Thoracic aorta (tissue), 2 donors: ENCODE measurements around the gene NEDD8. TPM values are rescaled to one million over a fixed set of nuclear protein-coding genes. Genes with fewer than 3 reads are reported as not detected.
"Not testable (repeated sequence)": the region's sequence is repeated elsewhere in the genome, so short reads cannot be mapped to it uniquely, and the experiment has no call there.

Experiments used
- ATAC-seq: fragments of 150-250 bp; one replicate; pipeline ENCODE4 v1.8.0; 2017; ENCODE audit warnings: low read depth; ENCODE audit not compliant: insufficient number of reproducible peaks, low FRiP score
- DNase-seq: peaks from one replicate; pipeline ENCODE4 v3.0.0-alpha.2; 2020; ENCODE audit warnings: low spot score
- H3K27ac ChIP-seq, 2 donors: fragments of 200-600 bp; sonication (generic); 1 replicate in 1 of 2; 2 replicates in 1 of 2; pipeline ENCODE4 v1.5.1; 2016; ENCODE audit warnings: mild to moderate bottlenecking in 2 of 2, moderate library complexity in 2 of 2
- H3K27me3 ChIP-seq: fragments of 200-600 bp; sonication (generic); replicated peaks from 2 replicates; pipeline ENCODE4 v1.6.0; 2016; ENCODE audit warnings: mild to moderate bottlenecking; ENCODE audit not compliant: insufficient read depth
- H3K36me3 ChIP-seq: fragments of 200-600 bp; sonication (generic); one replicate; pipeline ENCODE4 v1.5.1; 2016
- H3K4me1 ChIP-seq, 2 donors: fragments of 200-600 bp; sonication (generic); 1 replicate in 1 of 2; 2 replicates in 1 of 2; pipeline versions ENCODE4 v1.5.1 to v1.6.0; 2016; ENCODE audit warnings: low read depth in 2 of 2, mild to moderate bottlenecking in 1 of 2; ENCODE audit not compliant: control insufficient read depth in 1 of 2
- H3K4me3 ChIP-seq: fragments of 200-600 bp; sonication (generic); 2 replicates; pipeline ENCODE4 v1.5.1; 2016; ENCODE audit warnings: mild to moderate bottlenecking
- H3K9me3 ChIP-seq: fragments of 200-600 bp; sonication (generic); 2 replicates; pipeline ENCODE4 v1.5.1; 2016
- total RNA-seq, 2 donors: library from RNA; depleted of rRNA; stranded (reverse); fragments of >200 nt; gene quantifications; one replicate each; pipeline versions ENCODE4 v1.1.0 to v1.2.3, GENCODE V29; 2016
- TF ChIP-seq, protein P1 (sequence below): fragments of 200-600 bp; sonication (generic); IDR thresholded peaks from one replicate; pipeline ENCODE4 v1.5.1; 2019; ENCODE audit warnings: antibody characterized with exemption

NEDD8 gene
- total RNA-seq, 2 donors from 2014 or later = 76.0 to 91.4 TPM

DNA sequence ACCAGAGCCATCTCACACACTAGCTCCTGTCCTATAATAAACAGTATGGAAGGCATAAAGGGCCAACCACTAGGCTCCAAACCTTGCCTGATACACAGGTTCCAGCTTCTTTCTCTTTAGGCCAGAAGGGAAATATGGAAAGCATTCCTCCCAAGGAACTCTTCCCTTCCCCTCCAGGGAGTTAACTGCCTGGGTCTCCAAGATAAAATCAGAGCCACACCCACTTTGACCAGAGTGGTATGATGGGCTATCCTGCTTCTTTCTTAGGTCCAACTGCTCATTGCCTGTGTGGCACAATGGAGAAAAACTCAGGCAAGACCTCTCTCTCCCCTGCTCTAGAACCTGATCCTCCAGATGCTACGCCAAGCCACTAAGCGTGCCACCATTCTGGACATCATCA, 24.5 kb downstream of the NEDD8 start:
- peaks cover 5 to 11% of the 10 kb centered on the region in 2 donors for H3K4me1 ChIP-seq
- H3K9me3 ChIP-seq = no peaks in the 10 kb centered on the region
- H3K36me3 ChIP-seq = peaks cover 36% of the 10 kb centered on the region
- ATAC-seq (no peak), DNase-seq (no peak)
- no peak overlapping the region for H3K4me3 ChIP-seq
- H3K27me3 ChIP-seq = no peaks in the 10 kb centered on the region
- H3K27ac ChIP-seq = no peak overlapping the region
- TF ChIP-seq, protein P1, sequence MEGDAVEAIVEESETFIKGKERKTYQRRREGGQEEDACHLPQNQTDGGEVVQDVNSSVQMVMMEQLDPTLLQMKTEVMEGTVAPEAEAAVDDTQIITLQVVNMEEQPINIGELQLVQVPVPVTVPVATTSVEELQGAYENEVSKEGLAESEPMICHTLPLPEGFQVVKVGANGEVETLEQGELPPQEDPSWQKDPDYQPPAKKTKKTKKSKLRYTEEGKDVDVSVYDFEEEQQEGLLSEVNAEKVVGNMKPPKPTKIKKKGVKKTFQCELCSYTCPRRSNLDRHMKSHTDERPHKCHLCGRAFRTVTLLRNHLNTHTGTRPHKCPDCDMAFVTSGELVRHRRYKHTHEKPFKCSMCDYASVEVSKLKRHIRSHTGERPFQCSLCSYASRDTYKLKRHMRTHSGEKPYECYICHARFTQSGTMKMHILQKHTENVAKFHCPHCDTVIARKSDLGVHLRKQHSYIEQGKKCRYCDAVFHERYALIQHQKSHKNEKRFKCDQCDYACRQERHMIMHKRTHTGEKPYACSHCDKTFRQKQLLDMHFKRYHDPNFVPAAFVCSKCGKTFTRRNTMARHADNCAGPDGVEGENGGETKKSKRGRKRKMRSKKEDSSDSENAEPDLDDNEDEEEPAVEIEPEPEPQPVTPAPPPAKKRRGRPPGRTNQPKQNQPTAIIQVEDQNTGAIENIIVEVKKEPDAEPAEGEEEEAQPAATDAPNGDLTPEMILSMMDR = no peak

DNA sequence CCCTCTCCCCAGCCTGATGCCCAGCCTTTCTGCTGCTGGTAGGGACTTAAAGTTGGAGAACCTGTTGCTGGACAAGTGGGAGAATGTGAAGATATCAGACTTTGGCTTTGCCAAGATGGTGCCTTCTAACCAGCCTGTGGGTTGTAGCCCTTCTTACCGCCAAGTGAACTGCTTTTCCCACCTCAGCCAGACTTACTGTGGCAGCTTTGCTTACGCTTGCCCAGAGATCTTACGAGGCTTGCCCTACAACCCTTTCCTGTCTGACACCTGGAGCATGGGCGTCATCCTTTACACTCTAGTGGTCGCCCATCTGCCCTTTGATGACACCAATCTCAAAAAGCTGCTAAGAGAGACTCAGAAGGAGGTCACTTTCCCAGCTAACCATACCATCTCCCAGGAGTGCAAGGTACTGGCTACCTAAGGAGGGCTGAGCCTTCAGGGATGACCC, 25.0 kb downstream of the NEDD8 start:
- Histone ChIP-seq H3K4me1 (peaks cover 2 to 7% of the 10 kb centered on the region in 2 donors), H3K4me3 (no peak overlapping the region), H3K9me3 (no peaks in the 10 kb centered on the region), H3K36me3 (peaks cover 39% of the 10 kb centered on the region), H3K27ac (no peak overlapping the region), H3K27me3 (no peaks in the 10 kb centered on the region)
- TF ChIP-seq, protein P1 = no peak
- DNase-seq (no peak), ATAC-seq (no peak)

DNA sequence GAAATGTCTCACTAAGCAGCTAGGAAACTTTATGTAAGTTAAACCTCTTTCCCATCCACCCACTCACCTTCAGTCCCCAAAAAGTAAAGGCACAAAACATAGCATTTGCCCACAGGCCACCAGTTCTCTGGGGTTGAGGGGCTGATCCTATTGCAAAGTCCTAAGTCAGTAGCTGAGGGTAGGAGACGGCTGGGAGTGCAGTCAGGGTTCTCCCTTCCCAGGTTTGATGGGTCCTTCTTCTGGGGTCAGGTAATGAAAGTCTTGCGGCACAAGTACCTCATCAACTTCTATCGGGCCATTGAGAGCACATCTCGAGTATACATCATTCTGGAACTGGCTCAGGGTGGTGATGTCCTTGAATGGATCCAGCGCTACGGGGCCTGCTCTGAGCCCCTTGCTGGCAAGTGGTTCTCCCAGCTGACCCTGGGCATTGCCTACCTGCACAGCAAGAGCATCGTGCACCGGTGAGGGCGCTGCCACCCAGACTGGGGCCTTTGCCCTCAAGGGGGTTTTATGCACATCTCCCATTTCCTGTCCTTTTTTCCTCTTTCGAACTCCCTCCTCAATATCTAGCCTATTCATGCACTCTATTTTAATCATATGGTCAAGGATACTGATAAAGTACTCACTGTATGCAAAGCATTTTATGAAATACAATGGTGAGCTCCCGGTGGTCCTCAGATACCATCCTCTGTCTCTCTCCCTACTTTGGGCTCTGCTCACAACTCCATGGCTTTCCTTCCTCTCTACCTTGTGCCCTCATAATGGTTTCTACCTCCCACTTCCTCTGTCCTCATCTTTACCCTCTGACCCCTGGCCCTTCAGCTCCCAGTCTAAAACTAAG, 25.7 kb downstream of the NEDD8 start:
- Histone ChIP-seq H3K27ac (no peak overlapping the region), H3K36me3 (peaks cover 44% of the 10 kb centered on the region), H3K27me3 (no peaks in the 10 kb centered on the region), H3K4me1 (peaks cover 0 to under 1% of the 10 kb centered on the region in 2 donors), H3K4me3 (no peak overlapping the region), H3K9me3 (no peaks in the 10 kb centered on the region)
- TF ChIP-seq, protein P1 = no peak
- DNase-seq (no peak), ATAC-seq (no peak)

DNA sequence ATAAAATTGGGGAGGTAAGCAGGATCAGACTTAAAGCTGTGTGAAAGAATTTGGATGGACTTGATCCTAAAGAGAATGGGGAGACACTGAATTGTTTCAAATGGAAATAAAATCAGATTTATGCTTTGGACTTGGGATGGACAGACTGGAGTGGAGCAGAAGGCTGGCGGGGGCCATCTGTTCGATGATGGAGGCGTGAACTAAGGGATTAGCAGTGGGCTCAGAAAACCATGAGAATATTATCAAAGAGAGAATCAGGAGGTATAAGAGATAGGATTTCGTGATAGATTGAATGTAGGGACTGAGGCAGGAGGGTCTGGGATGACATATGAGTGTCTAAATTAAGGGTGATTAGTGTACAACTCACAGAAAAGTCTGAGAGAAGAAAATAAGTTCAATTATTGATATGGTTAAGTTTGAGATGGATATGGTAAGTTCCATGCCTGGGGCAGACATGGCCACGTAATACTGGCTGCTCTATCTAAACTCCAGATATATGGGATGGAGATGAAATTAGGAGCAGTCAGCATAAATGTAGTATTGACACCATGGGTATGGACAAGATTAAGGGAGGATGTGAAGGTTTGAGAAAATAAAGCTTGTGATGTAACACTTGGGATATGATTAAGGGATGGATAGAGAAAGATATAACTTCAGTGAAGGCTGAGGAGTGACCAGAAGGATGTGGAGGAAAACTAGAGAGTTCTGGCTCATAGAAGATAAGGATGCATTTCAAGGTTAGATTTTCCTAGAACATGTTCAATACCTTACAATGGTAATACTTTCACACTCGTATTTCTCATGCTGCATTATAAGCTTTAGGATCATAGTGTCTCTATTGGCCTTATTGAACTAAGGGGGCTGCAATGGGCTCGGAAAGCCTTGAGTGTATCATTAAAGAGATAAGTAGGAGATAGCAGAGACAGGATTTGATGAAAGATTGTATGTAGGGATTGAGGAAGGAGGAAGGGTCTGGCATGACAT, 27.7 kb downstream of the NEDD8 start:
- Histone ChIP-seq H3K9me3 (no peaks in the 10 kb centered on the region), H3K27me3 (no peaks in the 10 kb centered on the region), H3K27ac (no peak overlapping the region), H3K4me3 (no peak overlapping the region), H3K4me1 (no peaks in the 10 kb centered on the region), H3K36me3 (peaks cover 44% of the 10 kb centered on the region)
- no peak for ATAC-seq
- no peak for DNase-seq
- TF ChIP-seq, protein P1 = no peak

DNA sequence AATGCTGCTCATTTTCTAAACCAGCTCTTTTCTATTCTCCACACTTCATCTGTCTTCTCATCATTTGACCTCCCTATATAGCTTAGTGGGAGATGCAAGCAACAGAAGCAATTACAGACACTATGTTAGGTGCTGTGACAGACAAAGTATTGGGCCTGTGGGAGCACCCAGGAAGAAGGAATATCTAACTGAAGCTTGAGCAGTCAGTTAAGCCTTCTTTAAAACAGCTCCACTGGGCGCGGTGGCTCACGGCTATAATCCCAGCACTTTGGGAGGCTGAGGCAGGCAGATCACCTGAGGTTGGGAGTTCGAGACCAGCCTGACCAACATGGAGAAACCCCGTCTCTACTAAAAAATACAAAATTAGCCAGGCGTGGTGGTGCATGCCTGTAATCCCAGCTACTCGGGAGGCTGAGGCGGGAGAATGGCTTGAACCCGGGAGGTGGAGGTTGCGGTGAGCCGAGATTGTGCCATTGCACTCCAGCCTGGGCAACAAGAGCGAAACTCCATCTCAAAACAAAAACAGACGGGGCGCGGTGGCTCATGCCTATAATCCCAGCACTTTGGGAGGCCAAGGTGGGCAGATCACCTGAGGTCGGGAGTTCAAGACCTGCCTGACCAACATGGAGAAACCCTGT, 28.8 kb downstream of the NEDD8 start:
- H3K36me3 ChIP-seq = peaks cover 38% of the 10 kb centered on the region
- H3K27ac ChIP-seq, ATAC-seq, H3K27me3 ChIP-seq, H3K4me1 ChIP-seq, H3K9me3 ChIP-seq, H3K4me3 ChIP-seq, DNase-seq: not testable (repeated sequence)

DNA sequence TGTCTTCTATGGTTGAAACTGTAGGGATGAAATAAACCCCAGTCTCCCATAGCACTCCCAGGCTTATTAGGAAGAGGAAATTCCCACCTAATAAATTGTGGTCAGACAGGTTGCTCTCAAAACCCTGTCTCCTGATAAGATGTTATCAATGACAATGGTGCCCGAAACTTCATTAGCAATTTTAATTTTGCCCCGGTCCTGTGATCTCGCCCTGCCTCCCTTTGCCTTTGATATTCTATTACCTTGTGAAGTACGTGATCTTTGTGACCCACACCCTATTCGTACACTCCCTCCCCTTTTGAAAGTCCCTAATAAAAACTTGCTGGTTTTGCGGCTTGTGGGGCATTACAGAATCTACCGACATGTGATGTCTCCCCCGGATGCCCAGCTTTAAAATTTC, 29.6 kb downstream of the NEDD8 start:
- H3K9me3 ChIP-seq, H3K27ac ChIP-seq, ATAC-seq, H3K4me1 ChIP-seq, H3K27me3 ChIP-seq, H3K4me3 ChIP-seq, DNase-seq: not testable (repeated sequence)
- H3K36me3 ChIP-seq = peaks cover 31% of the 10 kb centered on the region
